K562 treated with DMSO at 1 percent for 12 hours (cell line): ENCODE measurements around the gene DEFB126. TPM values are rescaled to one million over a fixed set of nuclear protein-coding genes. Genes with fewer than 3 reads are reported as not detected.

Experiments
- total RNA-seq: library from RNA; unstranded; fragments of 300-600 nt; gene quantifications from 2 replicates; pipeline ENCODE4 v1.2.3, GENCODE V29; 2022; ENCODE audit not compliant: insufficient read depth

Gene DEFB126, protein sequence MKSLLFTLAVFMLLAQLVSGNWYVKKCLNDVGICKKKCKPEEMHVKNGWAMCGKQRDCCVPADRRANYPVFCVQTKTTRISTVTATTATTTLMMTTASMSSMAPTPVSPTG
- total RNA-seq: not detected in 2 replicates

DNA sequence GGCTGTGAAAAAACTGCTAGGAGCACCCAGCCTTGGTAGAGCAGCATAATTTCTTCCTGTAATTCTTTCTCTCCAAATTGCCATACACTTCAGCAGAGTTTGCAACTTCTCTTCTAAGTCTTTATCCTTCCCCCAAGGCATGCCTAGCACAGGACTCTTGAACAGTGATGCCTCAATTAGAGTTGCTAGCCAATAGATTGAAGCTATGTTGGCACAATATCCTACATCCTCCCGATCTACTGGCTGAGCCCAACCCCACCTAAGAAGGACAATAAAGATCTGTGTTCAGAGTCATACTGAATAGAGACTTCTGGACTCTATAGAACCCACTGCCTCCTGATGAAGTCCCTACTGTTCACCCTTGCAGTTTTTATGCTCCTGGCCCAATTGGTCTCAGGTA lies at the start of gene DEFB126:
Gene DEFB126 (plus strand): TSS at position 301 of the 400 bp plus-strand sequence. CDS start 39 bp downstream, at position 340.

DNA sequence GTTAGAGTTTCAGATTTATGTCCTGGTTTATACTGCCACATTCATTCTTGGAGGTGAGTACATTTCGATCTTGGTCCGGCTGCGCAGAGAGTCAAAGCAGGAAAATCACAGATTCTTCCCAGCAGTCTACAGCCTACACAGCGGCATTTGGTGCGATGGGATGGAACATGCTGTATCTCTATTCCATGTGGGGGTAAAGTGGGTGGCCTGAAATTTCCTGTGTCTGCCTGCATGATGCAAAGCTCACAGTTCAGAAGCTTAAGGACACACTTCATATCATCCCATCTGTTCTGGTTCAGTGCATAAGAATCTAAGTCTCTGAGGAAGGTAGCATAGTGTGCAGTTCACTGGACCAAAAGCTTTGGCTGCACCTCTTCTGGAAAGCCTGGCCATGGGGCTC lies 14.8 kb downstream of the DEFB126 start, which contains the start of gene DEFB127:
Gene DEFB127 (plus strand): TSS at position 301 of the 400 bp plus-strand sequence. CDS start 91 bp downstream, at position 392.

GRCh38 chr20:189611-190010 lies 47.2 kb downstream of the DEFB126 start, which contains the start of gene DEFB128:
TSS of gene DEFB128 (minus strand) at chr20:189711. CDS start at chr20:189623, 88 bp downstream.

Other genes with a start within 250 kb of the DEFB126 start
- not detected in 2 replicates for gene DEFB125, start 54.9 kb upstream of the DEFB126 start, total RNA-seq
- not detected in 2 replicates for gene DEFB127, start 14.9 kb downstream of the DEFB126 start, total RNA-seq
- not detected in 2 replicates for gene DEFB128, start 47.1 kb downstream of the DEFB126 start, total RNA-seq
- gene DEFB129, start 84.7 kb downstream of the DEFB126 start, total RNA-seq: not detected in 2 replicates
- not detected in 2 replicates for gene DEFB132, start 115.1 kb downstream of the DEFB126 start, total RNA-seq
- 2.8 and 6.2 TPM in 2 replicates for gene C20orf96, start 148.2 kb downstream of the DEFB126 start, total RNA-seq
- gene ZCCHC3, start 155.0 kb downstream of the DEFB126 start, total RNA-seq: 19.5 and 26.6 TPM in 2 replicates
- gene SOX12, start 183.0 kb downstream of the DEFB126 start, total RNA-seq: 12.4 and 19.6 TPM in 2 replicates
- gene NRSN2, start 204.5 kb downstream of the DEFB126 start, total RNA-seq: 23.5 and 23.9 TPM in 2 replicates
- 289 and 296 TPM in 2 replicates for gene TRIB3, start 238.2 kb downstream of the DEFB126 start, total RNA-seq